ENCODE data around the gene TBL1XR1.
"Not testable (repeated sequence)": the region's sequence is repeated elsewhere in the genome, so short reads cannot be mapped to it uniquely, and the experiment has no call there.

The TBL1XR1 gene

GRCh38 chr3:177035676-177036075 is 161.6 kb downstream of the TBL1XR1 start:
- Mint-ChIP-seq H3K9me3 (no peaks in the 10 kb centered on the region), H3K27ac (no peak overlapping the region), H3K36me3 (ENCODE audit: low read depth) (peaks cover 89% of the 10 kb centered on the region), H3K27me3 (no peaks in the 10 kb centered on the region), H3K4me3 (no peak overlapping the region), H3K4me1 (ENCODE audit: low read depth) (peaks cover 5% of the 10 kb centered on the region)
- intact Hi-C loops (cut with micrococcal nuclease), result no loop called here

GRCh38 chr3:177034832-177035475 is 162.3 kb downstream of the TBL1XR1 start:
- Mint-ChIP-seq H3K36me3 (ENCODE audit: low read depth) (peaks cover 87% of the 10 kb centered on the region), H3K27me3 (no peaks in the 10 kb centered on the region), H3K4me3 (no peak overlapping the region), H3K27ac (no peak overlapping the region), H3K9me3 (no peaks in the 10 kb centered on the region), H3K4me1 (ENCODE audit: low read depth) (peaks cover 5% of the 10 kb centered on the region)
- intact Hi-C loops (cut with micrococcal nuclease), result no loop called here

DNA sequence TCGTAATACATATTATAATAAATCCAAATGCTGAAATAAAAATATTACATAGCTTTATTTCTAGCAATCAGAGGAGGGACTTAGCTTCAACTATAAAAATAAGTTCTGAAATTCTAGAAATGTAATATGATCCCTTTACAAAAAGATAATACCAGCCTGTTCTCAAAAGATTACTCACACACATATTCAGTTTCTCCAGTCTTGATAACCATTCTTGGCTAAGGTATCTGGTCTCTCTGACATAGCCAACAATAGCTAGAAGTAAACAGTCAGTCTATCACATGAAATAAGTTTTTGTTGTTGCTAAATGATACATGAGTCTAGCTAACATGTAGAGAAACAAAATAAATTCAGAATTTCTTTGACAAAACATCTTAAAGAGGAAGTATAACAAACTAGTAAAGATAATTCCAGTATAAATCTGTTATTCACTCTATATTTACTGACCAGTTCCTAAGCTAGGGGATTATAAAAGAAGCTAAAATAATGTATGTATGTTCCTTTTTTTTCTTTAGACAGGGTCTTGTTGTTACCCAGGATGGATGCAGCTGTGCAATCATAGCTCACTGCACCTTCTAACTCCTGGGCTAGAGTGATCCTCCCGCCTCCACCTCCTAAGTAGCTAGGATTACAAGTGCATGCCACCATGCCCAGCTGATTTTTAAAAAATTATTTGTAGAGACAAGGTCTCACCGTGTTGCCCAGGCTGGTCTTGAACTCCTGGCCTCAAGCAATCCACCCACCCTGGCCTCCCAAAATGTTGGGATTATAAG is 170.6 kb downstream of the TBL1XR1 start:
- no peaks in the 10 kb centered on the region for H3K4me1 Mint-ChIP-seq (ENCODE audit: low read depth)
- no peaks in the 10 kb centered on the region for H3K9me3 Mint-ChIP-seq
- peaks cover 81% of the 10 kb centered on the region for H3K36me3 Mint-ChIP-seq (ENCODE audit: low read depth)
- H3K4me3 Mint-ChIP-seq, result no peak overlapping the region
- intact Hi-C loops (cut with micrococcal nuclease), result no loop called here
- H3K27me3 Mint-ChIP-seq, result no peaks in the 10 kb centered on the region
- no peak overlapping the region for H3K27ac Mint-ChIP-seq

- H3K9me3 Mint-ChIP-seq, result no peaks in the 10 kb centered on the region
- no peak overlapping the region for H3K4me3 Mint-ChIP-seq
- peaks cover 18% of the 10 kb centered on the region for H3K36me3 Mint-ChIP-seq (ENCODE audit: low read depth)
- intact Hi-C loops (cut with micrococcal nuclease), result no loop called here
- no peaks in the 10 kb centered on the region for H3K4me1 Mint-ChIP-seq (ENCODE audit: low read depth)
- H3K27ac Mint-ChIP-seq, result no peak overlapping the region
- H3K27me3 Mint-ChIP-seq, result no peaks in the 10 kb centered on the region
These were observed 181.4 kb downstream of the TBL1XR1 start for GRCh38 chr3:177015881-177016280.

DNA sequence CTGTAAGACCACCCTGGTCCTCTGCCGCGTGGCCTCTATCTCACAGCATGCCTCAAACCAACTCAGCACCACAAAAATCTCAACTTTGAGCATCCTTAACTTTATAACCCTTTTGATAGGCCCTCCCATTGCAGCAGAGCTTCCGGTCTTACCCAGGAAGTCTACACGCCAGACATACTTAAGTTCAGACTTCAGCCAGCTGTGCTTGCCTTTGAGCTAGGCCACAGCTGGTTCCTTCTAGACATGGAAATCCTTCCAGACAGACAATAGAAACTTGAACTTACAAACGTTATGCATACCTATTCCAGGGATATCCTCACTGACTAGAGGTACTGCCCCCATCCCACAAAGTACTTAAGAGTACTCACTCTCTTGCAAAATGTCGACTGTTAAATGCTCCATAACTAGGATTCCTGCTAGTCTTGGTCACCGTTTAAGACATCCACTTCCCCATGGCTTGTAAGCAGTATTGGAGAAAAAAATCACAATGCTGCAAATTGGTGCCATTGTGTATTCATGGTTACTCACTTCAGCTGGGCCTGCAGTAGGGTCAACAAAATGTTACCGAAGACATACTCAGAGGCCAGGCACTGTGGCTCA is 183.5 kb downstream of the TBL1XR1 start:
- Mint-ChIP-seq H3K4me1 (ENCODE audit: low read depth) (no peaks in the 10 kb centered on the region), H3K36me3 (ENCODE audit: low read depth) (peaks cover 10% of the 10 kb centered on the region), H3K27me3 (no peaks in the 10 kb centered on the region), H3K9me3 (no peaks in the 10 kb centered on the region), H3K4me3 (no peak overlapping the region), H3K27ac (no peak overlapping the region)
- intact Hi-C loops (cut with micrococcal nuclease), result no loop called here

- no peaks in the 10 kb centered on the region for H3K36me3 Mint-ChIP-seq (ENCODE audit: low read depth)
- H3K27me3 Mint-ChIP-seq, result no peaks in the 10 kb centered on the region
- H3K27ac Mint-ChIP-seq, result no peak overlapping the region
- intact Hi-C loops (cut with micrococcal nuclease), result no loop called here
- no peak overlapping the region for H3K4me3 Mint-ChIP-seq
- no peaks in the 10 kb centered on the region for H3K4me1 Mint-ChIP-seq (ENCODE audit: low read depth)
- H3K9me3 Mint-ChIP-seq, result peaks cover 32% of the 10 kb centered on the region
These were observed 191.4 kb downstream of the TBL1XR1 start for GRCh38 chr3:177005718-177006405.

- intact Hi-C loops (cut with micrococcal nuclease); H3K27ac Mint-ChIP-seq; H3K27me3 Mint-ChIP-seq: not testable (repeated sequence)
These were observed 197.1 kb downstream of the TBL1XR1 start for GRCh38 chr3:177000159-177000558.

GRCh38 chr3:176995946-176996345 is 201.3 kb downstream of the TBL1XR1 start:
- no peaks in the 10 kb centered on the region for H3K27me3 Mint-ChIP-seq
- intact Hi-C loops (cut with micrococcal nuclease), result no loop called here
- no peaks in the 10 kb centered on the region for H3K4me1 Mint-ChIP-seq (ENCODE audit: low read depth)
- H3K27ac Mint-ChIP-seq, result no peak overlapping the region
- no peak overlapping the region for H3K4me3 Mint-ChIP-seq
- H3K36me3 Mint-ChIP-seq (ENCODE audit: low read depth), result no peaks in the 10 kb centered on the region
- peaks cover 17% of the 10 kb centered on the region for H3K9me3 Mint-ChIP-seq

More at GRCh38 chr3:177000159-177000558, 197.1 kb downstream of the TBL1XR1 start:
- not testable (repeated sequence) for H3K9me3 Mint-ChIP-seq; H3K4me3 Mint-ChIP-seq; H3K36me3 Mint-ChIP-seq (ENCODE audit: low read depth); H3K4me1 Mint-ChIP-seq (ENCODE audit: low read depth)

DNA sequence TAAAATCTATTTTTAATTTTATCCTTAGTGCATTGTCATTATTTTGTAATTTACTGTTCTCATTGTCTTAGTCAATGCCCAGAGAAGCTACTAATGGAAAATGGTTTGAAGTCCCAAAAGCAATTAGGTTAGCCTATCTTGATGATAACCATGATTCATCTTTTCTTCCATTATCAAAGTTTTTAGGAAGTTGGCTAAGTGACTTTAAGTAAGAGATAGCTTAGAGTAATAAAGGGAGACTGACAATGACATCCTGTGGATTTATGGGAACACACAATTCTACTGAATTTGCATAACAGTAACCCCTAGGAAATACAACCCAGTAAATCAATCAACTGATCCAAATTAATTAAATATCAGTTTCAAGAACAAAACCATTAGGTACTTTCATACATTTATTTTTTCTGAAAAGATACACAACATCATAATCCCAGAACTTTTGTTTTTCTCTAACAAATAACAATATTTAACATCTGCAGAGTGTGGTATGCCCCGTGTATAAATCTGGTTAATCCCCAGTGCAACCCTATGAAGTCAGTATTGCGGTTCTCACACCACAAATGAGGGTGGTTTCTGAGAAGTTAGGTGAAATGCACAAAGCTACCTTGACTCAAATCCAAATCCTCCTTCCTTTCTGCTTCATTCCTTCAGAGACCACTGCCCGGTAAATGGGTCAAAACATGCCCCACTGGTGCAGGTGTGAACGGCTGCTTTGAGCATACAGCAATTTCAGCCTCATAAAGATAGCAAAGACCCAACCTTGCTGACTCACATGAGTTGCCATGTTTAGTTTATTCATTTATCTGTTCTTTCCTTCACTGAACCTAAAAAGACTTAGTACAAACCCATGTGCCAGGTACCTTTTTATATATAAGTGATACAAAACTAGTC is 202.1 kb downstream of the TBL1XR1 start:
- Mint-ChIP-seq H3K9me3 (peaks cover 10% of the 10 kb centered on the region), H3K36me3 (ENCODE audit: low read depth) (no peaks in the 10 kb centered on the region), H3K27ac (no peak overlapping the region), H3K27me3 (no peaks in the 10 kb centered on the region), H3K4me3 (no peak overlapping the region), H3K4me1 (ENCODE audit: low read depth) (no peaks in the 10 kb centered on the region)
- intact Hi-C loops (cut with micrococcal nuclease), result no loop called here

DNA sequence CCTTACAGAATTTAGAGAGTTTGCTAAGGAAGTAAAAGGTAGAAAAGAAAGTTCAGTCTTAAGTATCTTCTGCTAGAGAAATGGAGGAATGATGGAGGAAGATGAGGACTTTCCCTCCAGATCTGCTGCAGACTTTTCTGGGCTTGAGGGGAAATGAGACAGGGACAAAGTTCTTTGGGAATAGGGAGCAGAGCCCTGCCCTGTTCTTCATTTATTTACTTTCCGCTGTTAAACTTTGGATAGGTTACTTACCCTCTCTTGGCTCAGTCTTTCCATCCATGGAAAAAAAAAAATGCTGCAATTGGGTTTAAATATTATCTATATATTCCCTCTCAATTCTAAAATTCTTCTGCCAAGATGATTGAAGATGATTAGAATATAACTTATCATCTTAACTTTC is 202.9 kb downstream of the TBL1XR1 start:
- Mint-ChIP-seq H3K9me3 (peaks cover 10% of the 10 kb centered on the region), H3K27ac (no peak overlapping the region), H3K36me3 (ENCODE audit: low read depth) (no peaks in the 10 kb centered on the region), H3K27me3 (no peaks in the 10 kb centered on the region), H3K4me1 (ENCODE audit: low read depth) (no peaks in the 10 kb centered on the region), H3K4me3 (no peak overlapping the region)
- intact Hi-C loops (cut with micrococcal nuclease), result no loop called here

- Mint-ChIP-seq H3K27ac (no peak overlapping the region), H3K4me3 (no peak overlapping the region), H3K36me3 (ENCODE audit: low read depth) (no peaks in the 10 kb centered on the region), H3K4me1 (ENCODE audit: low read depth) (no peaks in the 10 kb centered on the region), H3K9me3 (peaks cover 10% of the 10 kb centered on the region), H3K27me3 (no peaks in the 10 kb centered on the region)
- intact Hi-C loops (cut with micrococcal nuclease), result no loop called here
These were observed 204.3 kb downstream of the TBL1XR1 start for GRCh38 chr3:176992978-176993377.

GRCh38 chr3:176992565-176992964 is 204.7 kb downstream of the TBL1XR1 start:
- no peaks in the 10 kb centered on the region for H3K4me1 Mint-ChIP-seq (ENCODE audit: low read depth)
- intact Hi-C loops (cut with micrococcal nuclease), result no loop called here
- no peak overlapping the region for H3K27ac Mint-ChIP-seq
- no peak overlapping the region for H3K4me3 Mint-ChIP-seq
- no peaks in the 10 kb centered on the region for H3K36me3 Mint-ChIP-seq (ENCODE audit: low read depth)
- H3K27me3 Mint-ChIP-seq, result no peaks in the 10 kb centered on the region
- peaks cover 10% of the 10 kb centered on the region for H3K9me3 Mint-ChIP-seq

DNA sequence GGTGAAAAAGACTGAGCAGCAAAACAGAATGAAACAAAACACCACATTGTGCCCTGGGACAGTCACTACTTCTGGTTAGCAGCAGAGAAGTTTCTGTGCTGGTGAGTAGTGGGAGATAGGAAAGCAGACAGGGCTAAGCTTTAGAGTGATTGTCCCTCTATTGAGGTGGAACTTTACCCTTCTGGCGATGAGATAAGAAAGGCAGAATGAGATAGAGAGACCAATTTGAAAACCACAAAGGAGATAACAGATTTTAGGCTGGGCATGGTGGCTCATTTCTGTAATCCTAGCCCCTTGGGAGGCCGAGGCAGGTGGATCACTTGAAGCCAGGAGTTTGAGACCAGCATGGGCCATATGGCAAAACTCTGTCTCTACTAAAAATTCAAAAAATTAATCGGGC is 208.5 kb downstream of the TBL1XR1 start:
- H3K27me3 Mint-ChIP-seq, result no peaks in the 10 kb centered on the region

More for the DNA sequence above, 208.5 kb downstream of the TBL1XR1 start:
- Mint-ChIP-seq H3K27ac (no peak overlapping the region), H3K4me3 (no peak overlapping the region), H3K9me3 (peaks cover 10% of the 10 kb centered on the region), H3K4me1 (ENCODE audit: low read depth) (no peaks in the 10 kb centered on the region), H3K36me3 (ENCODE audit: low read depth) (no peaks in the 10 kb centered on the region)
- intact Hi-C loops (cut with micrococcal nuclease), result no loop called here
